ENCODE results near the gene UNC45A.

GRCh38 chr15:90981681-90982080, 46.6 kb downstream of the UNC45A start:
- no peak for TF ChIP-seq CTCF (IDR thresholded peaks at IDR 0.05)
- TF ChIP-seq POLR2AphosphoS5 (IDR thresholded peaks at IDR 0.05; ENCODE audit: low read depth, low read length) = no peak
- no peak for TF ChIP-seq REST (IDR thresholded peaks at IDR 0.05; ENCODE audit: insufficient read depth in 1 of 2, low read depth in 2 of 2, low read length in 1 of 2)

Measured in Panc1 (cell line).